GM13976 (cell line): ENCODE data around the gene ZSCAN32.

Source experiments
- DNase-seq: peaks from one replicate; pipeline ENCODE4 v3.0.0; 2012; ENCODE audit warnings: low spot score
- in situ Hi-C: fragments of 300-500 bp; cut with MboI; formaldehyde crosslinking; loops from one replicate; pipeline ENCODE4 v1.12.0; 2022; ENCODE audit warnings: low sequenced_read_pairs, mixed read lengths, inconsistent platforms; ENCODE audit not compliant: unreplicated experiment
- TF ChIP-seq, protein P1 (sequence below): IDR thresholded peaks from 2 replicates; pipeline ENCODE4 v1.5.1; 2012; ENCODE audit warnings: borderline replicate concordance, mild to moderate bottlenecking; ENCODE audit not compliant: insufficient read depth; ENCODE audit errors: extremely low read depth, missing control alignments, control extremely low read depth

ZSCAN32 gene

DNA sequence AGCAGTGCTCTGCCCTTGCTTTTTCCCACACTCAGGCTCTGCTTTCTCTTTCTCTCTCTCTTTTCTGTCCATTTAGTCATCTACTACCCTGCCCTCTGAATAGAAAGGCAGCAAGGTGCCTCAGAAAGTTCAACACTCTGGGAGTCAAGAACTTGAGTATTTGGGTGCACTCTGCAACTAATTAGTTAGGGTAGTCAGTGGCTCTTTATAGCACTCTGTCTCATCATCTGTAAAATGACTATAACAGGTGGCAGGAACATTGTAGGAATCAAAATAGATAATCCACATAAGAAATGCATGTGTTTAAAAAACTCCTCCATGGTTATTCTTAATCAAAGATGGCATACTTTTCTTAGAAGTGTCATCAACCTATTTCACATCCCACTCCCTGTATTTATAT, 37.9 kb downstream of the ZSCAN32 start:
- TF ChIP-seq, protein P1, sequence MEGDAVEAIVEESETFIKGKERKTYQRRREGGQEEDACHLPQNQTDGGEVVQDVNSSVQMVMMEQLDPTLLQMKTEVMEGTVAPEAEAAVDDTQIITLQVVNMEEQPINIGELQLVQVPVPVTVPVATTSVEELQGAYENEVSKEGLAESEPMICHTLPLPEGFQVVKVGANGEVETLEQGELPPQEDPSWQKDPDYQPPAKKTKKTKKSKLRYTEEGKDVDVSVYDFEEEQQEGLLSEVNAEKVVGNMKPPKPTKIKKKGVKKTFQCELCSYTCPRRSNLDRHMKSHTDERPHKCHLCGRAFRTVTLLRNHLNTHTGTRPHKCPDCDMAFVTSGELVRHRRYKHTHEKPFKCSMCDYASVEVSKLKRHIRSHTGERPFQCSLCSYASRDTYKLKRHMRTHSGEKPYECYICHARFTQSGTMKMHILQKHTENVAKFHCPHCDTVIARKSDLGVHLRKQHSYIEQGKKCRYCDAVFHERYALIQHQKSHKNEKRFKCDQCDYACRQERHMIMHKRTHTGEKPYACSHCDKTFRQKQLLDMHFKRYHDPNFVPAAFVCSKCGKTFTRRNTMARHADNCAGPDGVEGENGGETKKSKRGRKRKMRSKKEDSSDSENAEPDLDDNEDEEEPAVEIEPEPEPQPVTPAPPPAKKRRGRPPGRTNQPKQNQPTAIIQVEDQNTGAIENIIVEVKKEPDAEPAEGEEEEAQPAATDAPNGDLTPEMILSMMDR = no peak
- DNase-seq = no peak
- in situ Hi-C loops = no loop called here

DNA sequence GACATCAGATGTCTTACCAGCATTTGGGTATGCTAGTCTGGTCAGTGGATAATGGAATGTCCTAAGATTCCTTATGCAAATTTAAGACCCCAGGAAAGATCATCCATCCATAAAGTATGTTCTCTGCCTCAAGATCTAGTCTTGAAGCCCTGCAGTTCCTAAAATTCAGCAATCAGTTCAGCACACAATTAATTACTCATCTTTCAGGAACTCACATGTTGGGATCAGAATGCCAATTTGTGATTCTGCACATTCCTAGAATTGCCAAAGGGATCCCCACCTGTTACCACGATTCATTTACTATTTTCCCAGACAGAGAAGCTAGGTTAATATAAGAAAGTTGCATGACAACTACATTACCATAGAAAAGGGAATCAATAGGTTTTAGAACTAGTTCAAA, 41.9 kb downstream of the ZSCAN32 start:
- TF ChIP-seq, protein P1 = no peak
- DNase-seq = no peak
- in situ Hi-C loops = no loop called here

DNA sequence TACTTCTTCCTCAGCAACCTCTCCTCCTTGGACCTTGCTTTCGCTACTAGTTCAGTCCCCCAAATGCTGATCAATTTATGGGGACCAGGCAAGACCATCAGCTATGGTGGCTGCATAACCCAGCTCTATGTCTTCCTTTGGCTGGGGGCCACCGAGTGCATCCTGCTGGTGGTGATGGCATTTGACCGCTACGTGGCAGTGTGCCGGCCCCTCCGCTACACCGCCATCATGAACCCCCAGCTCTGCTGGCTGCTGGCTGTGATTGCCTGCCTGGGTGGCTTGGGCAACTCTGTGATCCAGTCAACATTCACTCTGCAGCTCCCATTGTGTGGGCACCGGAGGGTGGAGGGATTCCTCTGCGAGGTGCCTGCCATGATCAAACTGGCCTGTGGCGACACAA, 44.7 kb downstream of the ZSCAN32 start:
- TF ChIP-seq, protein P1 = no peak
- DNase-seq = no peak
- in situ Hi-C loops = no loop called here

DNA sequence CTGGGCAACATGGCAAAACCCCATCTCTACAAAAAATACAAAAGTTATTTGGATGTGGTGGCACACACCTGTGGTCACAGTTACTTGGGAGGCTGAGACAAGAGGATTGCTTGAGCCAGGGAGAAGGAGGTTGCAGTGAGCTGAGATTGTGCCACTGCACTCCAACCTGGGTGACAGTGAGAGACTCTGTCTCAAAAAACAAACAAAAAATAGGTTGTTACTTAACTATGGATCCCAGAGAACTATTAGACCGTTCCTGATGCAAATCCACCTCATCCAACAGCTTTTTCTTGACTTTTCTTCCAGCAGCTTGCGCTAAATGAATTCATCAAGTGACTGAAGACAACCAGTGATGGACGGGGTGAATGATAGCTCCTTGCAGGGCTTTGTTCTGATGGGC, 45.2 kb downstream of the ZSCAN32 start, which contains the start of gene OR2C1:
Gene OR2C1, plus strand, starts transcription at position 301 of the 400 bp plus-strand sequence. Its CDS starts 52 bp downstream, at position 353.
- TF ChIP-seq, protein P1 = no peak
- no peak for DNase-seq
- in situ Hi-C loops = no loop called here

DNA sequence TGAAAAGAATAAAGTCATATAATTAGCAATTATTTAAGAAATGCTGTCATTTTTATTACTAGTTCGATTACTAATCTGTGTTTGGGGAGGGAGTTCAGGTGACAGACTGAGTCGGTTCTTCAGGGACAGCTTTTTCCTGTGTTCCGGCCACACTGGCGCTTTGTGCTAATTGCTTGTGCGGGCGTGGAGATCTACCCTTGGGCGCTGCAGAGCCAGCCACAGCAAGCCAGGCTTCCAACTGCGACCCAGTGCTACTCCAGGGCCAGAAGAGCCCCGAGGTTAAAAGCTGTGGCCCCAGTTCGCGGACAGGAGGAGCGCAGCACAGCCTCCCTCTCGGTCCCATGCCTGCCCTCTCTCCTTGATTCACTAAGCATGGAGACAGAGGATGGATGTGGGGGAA, 51.6 kb downstream of the ZSCAN32 start:
- DNase-seq = no peak
- TF ChIP-seq, protein P1 = no peak
- in situ Hi-C loops = no loop called here

DNA sequence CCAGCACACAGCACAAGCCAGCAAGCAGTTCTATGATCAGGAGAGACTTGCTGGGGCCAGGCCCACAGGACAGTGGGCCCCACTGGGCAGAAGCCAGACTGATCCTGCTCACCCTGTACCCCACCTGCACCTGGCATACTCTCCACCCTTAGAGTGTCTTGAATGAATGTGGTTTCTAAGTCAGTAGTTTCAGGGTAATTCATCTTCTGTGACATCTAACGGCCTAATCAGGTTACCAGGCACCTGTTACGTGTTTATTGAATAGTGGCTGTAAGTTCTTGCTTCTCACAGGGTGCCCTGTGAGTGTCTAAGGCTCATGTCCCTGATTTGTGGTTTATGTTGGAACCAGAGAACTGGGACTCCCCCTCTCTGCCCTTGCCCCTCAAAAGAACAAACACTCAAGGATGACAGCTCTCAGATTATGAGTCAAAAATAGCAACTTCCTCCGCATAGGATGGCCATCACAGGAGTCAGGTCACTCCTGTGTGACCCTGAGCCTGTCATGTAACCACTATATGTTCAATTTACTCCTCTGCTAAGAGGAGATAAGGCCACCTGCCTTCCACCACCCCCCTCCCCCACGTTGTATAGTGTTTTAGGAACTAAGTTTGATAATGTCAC, 52.1 kb downstream of the ZSCAN32 start:
- in situ Hi-C loops = no loop called here
- TF ChIP-seq, protein P1 = no peak
- DNase-seq = no peak
